Measurements from ENCODE around the gene CYSTM1.

DNA sequence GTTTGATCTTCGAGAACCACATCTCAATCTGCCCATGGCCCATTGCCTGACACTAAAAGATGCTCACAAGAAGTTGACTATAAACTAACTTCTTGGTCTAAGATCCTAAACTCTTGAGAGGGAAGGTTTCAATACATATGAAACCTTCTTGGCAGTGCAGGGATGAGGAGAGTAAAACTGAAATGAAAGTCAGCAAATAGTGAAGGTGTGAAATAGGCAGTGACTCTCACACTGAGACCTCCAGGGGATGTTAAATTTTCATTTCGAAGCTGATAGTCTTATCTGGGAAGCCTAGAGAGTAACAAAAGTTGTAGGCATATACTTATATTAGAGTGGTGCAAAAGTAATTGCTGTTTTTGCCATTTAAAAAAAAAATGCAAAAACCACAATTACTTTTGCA, 974 bp upstream of the CYSTM1 start:
- TF ChIP-seq CTCF (IDR thresholded peaks at IDR 0.05) (no peak), POLR2A (IDR thresholded peaks at IDR 0.05) (no peak), POLR2AphosphoS5 (IDR thresholded peaks at IDR 0.05) (no peak)

Data from sigmoid colon (tissue), 4 donors.